UCSD-AML1 (cell line): ENCODE data around the gene RBM34.
A peak's percentile ranks its signal among the peaks of the same experiment; 100 is the strongest.
"Not testable (repeated sequence)": the region's sequence is repeated elsewhere in the genome, so short reads cannot be mapped to it uniquely, and the experiment has no call there.

Experiments used
- DNase-seq: peaks from one replicate; lab custom pipeline; 2025; ENCODE audit not compliant: unreplicated experiment; lab: John Stamatoyannopoulos, UW

RBM34 gene, protein sequence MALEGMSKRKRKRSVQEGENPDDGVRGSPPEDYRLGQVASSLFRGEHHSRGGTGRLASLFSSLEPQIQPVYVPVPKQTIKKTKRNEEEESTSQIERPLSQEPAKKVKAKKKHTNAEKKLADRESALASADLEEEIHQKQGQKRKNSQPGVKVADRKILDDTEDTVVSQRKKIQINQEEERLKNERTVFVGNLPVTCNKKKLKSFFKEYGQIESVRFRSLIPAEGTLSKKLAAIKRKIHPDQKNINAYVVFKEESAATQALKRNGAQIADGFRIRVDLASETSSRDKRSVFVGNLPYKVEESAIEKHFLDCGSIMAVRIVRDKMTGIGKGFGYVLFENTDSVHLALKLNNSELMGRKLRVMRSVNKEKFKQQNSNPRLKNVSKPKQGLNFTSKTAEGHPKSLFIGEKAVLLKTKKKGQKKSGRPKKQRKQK

GRCh38 chr1:235160957-235161684 is at the start of gene RBM34:
Gene RBM34, minus strand, starts transcription at chr1:235161250. Its CDS starts 24 bp downstream, at chr1:235161226.
- peak; percentile 90 for DNase-seq

GRCh38 chr1:235207209-235207565 is 46.1 kb upstream of the RBM34 start:
- DNase-seq, result no peak

- no peak for DNase-seq
Observed at GRCh38 chr1:235206533-235207208, 45.6 kb upstream of the RBM34 start.

- DNase-seq, result no peak
Observed at GRCh38 chr1:235205687-235206086, 44.6 kb upstream of the RBM34 start.

GRCh38 chr1:235203428-235203827 is 42.4 kb upstream of the RBM34 start:
- DNase-seq, result no peak

DNA sequence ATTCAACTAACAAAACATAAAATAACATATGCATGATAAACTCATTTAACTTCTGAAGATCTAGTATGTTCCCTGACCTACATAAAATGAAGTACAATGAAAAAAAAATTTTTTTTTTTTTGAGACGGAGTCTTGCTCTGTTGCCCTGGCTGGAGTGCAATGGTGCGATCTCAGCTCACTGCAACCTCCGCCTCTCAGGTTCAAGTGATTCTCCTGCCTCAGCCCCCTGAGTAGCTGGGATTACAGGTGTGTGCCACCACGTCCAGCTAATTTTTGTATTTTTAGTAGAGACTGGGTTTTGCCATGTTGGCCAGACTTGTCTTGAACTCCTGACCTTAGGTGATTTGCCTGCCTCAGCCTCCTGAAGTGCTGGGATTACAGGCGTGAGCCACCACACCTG is 41.4 kb upstream of the RBM34 start:
- DNase-seq, result not testable (repeated sequence)

DNA sequence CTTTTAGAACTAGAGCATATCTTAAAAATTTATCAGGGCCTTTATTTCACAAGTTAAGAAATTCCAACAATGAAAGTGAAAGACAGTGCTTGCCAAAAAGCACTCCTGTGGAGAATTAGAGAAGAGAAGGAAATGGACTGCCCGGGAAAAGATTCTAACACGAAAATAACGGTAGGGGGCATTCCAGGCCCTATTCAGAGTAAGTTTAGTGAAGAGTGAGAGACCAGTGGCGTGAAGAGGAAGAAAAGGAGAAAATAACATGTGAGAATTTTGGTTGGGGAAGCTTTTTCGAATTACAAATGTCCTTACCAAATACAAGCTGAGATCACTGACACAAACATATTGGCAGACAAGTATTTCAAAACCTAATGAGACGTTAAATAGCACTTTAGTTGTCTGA is 38.4 kb upstream of the RBM34 start:
- no peak for DNase-seq

- DNase-seq, result no peak
Observed at GRCh38 chr1:235190431-235190830, 29.4 kb upstream of the RBM34 start.

DNA sequence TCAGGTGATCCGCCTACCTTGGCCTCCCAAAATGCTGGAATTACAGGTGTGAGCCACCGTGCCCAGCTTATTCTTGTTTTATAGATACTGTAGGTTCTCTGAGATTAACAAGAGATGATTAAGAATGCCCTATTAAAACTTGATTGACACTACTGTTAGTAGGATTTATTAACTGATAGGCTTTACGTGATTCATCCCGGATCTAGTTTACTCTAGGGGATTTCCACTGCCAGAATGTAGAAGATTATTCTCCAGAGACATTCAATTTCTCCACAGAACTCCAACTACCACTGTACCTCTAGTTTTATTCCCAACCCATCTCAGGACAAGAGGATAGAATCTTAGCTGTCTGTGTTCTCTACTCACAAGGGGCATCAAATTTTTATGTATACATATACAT is 26.3 kb upstream of the RBM34 start:
- DNase-seq, result no peak

GRCh38 chr1:235181561-235182245 is 20.7 kb upstream of the RBM34 start:
- DNase-seq, result no peak

DNA sequence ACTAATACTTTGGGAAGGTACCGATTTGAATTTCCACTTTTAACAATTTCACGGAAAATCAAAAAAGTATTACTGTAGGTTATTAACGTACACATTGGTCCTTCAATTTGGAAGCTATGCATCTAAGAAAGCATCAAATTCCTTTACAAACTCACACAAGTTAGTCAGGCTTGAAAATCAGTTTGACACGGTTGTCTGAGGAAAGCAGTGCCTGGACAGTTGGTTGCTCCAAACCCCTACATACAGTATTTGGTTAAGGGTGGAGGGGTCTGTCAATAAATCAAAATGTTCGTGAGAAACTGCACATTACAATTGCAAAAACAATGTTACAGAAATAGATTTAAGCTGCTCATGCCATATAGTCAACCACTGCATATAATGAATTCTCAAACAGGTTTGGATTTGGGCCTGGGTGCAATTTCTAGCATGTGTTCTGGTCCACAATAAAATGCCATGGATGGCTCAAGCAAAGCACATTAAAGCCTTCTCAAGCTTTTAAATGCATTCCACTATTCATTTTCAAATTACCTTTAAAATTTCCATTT is 19.9 kb upstream of the RBM34 start:
- no peak for DNase-seq

DNA sequence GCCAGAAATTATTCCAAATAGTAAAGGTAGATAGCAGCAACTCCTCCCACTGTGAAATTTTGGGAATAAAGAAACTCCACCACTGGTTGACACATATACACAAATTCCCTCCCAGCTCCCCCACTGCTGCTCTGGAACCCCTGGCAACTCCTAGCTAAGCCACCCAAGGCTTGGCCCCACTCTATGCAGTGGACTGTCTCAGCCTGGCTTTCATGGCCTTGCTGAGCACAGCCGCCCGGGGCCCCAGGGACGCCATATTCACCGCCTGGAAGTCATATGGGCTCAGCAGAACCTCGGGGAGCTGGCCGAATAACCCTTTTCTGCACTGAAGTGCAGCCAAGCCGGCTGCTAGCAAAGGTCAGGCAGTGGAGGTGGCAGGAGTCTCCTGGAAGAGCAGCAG is 15.4 kb upstream of the RBM34 start:
- no peak for DNase-seq

GRCh38 chr1:235169986-235170385 is 8.9 kb upstream of the RBM34 start:
- DNase-seq, result no peak

DNA sequence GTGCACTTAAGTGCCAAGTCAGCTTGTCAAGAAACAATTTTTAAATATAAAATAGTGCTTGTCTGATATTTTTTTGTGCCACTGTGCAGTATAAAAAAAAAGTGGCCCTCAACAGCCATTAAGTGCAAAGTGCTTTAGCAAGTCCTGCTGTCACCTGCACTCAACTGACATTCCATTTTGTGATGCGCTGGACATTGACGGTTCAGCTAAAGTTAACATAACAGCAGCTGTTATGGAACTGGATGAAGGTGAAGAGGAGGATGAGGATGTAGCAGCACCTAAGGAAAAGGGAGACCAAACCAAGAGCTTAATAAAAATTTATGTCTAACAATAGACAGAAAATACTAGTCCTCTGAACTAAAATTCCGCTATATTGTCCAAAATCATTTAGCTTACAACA is 7.3 kb upstream of the RBM34 start:
- DNase-seq, result no peak

DNA sequence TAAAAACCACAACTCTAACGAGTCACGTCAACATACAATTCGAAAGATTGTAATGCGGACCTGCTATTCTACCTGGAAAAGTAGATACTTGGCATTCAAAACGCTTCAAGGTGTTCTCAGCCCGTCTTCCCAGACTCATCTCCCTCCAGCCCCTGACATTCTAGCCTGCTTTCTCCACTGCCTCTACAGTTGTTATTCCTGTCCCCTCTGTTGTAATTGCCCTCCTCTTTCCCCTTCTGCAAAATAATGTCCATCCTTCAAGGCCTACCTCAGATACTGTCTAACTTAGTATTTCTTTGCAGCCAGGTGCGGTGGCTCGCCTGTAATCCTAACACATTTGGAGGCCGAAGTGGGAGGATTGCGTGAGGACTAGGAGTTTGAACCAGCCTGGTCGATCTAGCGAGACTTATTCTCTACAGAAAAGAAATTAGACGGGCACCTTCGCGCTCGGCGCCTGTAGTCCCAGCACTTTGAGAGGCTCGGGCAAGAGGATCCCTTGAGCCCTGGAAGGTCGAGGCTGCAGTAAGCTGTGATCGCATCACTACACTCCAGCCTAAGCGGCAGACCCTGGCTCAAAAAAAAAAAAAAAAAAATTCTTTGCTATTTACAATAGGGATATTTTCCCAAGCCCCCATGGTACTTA is 756 bp upstream of the RBM34 start:
- DNase-seq, result no peak

- DNase-seq, result no peak
Observed at GRCh38 chr1:235160383-235160956, 580 bp downstream of the RBM34 start.

DNA sequence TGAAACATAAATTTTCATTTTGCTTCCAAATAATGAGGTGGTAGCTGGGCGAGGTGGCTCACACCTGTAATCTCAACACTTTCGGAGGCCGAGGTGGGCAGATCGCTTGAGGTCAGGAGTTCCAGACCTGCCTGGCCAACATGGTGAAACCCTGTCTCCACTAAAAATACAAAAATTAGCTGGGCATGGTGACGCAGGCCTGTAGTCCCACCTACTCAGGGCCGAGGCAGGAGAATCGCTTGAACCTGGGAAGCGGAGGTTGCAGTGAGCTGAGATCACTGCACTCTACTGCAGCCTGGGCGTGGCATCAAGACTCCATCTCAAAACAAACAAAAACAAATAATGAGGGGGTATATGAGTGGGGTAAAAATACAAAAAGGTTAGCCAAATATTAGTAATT is 1.1 kb downstream of the RBM34 start:
- not testable (repeated sequence) for DNase-seq

- not testable (repeated sequence) for DNase-seq
Observed at GRCh38 chr1:235159284-235159683, 1.8 kb downstream of the RBM34 start.

GRCh38 chr1:235158680-235159079 is 2.4 kb downstream of the RBM34 start:
- DNase-seq, result no peak

- no peak for DNase-seq
Observed at GRCh38 chr1:235157150-235157549, 3.9 kb downstream of the RBM34 start.
